GM12875 (cell line): Measurements from ENCODE around the gene KATNBL1.
"Not testable (repeated sequence)": the region's sequence is repeated elsewhere in the genome, so short reads cannot be mapped to it uniquely, and the experiment has no call there.

Experiments used
- H3K4me3 ChIP-seq: one replicate; pipeline ENCODE4 v1.5.1; 2011; ENCODE audit warnings: low read depth, low read length, control low read depth
- CTCF ChIP-seq: IDR thresholded peaks from 2 replicates; pipeline ENCODE4 v1.5.1; 2011; ENCODE audit warnings: low read depth, mild to moderate bottlenecking, control low read depth, inconsistent platforms, low read length, moderate library complexity, borderline replicate concordance; ENCODE audit not compliant: insufficient read depth

The KATNBL1 gene

GRCh38 chr15:34132881-34133280 is 77.0 kb downstream of the KATNBL1 start:
- TF ChIP-seq CTCF = no peak
- no peak overlapping the region for H3K4me3 ChIP-seq

GRCh38 chr15:34128898-34129297 is 81.0 kb downstream of the KATNBL1 start:
- H3K4me3 ChIP-seq = no peak overlapping the region
- no peak for TF ChIP-seq CTCF

GRCh38 chr15:34126522-34126921 is 83.4 kb downstream of the KATNBL1 start:
- no peak for TF ChIP-seq CTCF
- H3K4me3 ChIP-seq = no peak overlapping the region

- TF ChIP-seq CTCF = no peak
- no peak overlapping the region for H3K4me3 ChIP-seq
These were observed 84.0 kb downstream of the KATNBL1 start for GRCh38 chr15:34125945-34126344.

- no peak for TF ChIP-seq CTCF
- no peak overlapping the region for H3K4me3 ChIP-seq
These were observed 85.2 kb downstream of the KATNBL1 start for GRCh38 chr15:34124651-34125050.

GRCh38 chr15:34122771-34123183 is 87.1 kb downstream of the KATNBL1 start:
- TF ChIP-seq CTCF = no peak
- H3K4me3 ChIP-seq = no peak overlapping the region

GRCh38 chr15:34121786-34122185 is 88.1 kb downstream of the KATNBL1 start:
- not testable (repeated sequence) for H3K4me3 ChIP-seq

- H3K4me3 ChIP-seq = not testable (repeated sequence)
These were observed 89.5 kb downstream of the KATNBL1 start for GRCh38 chr15:34120420-34120819.

- no peak for TF ChIP-seq CTCF
- H3K4me3 ChIP-seq = no peak overlapping the region
These were observed 90.6 kb downstream of the KATNBL1 start for GRCh38 chr15:34119291-34119690.
